ENCODE results near the gene ARID2. TPM values are rescaled to one million over a fixed set of nuclear protein-coding genes. Genes with fewer than 3 reads are reported as not detected.

The ARID2 gene
- total and polyA plus RNA-seq, 9 of the 15 experiments (the other 6 are each of a cell fraction or from before 2014, with no cell fraction given): 13.4 to 41.6 (median 29.4) TPM

GRCh38 chr12:45779936-45780335, 50.4 kb downstream of the ARID2 start (continued):
- no peak for TF ChIP-seq MTF1 (CRISPR knock-in tag; IDR thresholded peaks at IDR 0.05; ENCODE audit: borderline replicate concordance)
- no peak for TF ChIP-seq GTF3C2 (IDR thresholded peaks at IDR 0.05; ENCODE audit: borderline replicate concordance, extremely low read depth, insufficient read length)
- TF ChIP-seq NCOR1 (IDR thresholded peaks at IDR 0.05): no peak
- no peak for TF ChIP-seq KLF10 (CRISPR knock-in tag; IDR thresholded peaks at IDR 0.05)

- no TSS peak for BruUV-seq (replicated peaks)
- Histone ChIP-seq H3K4me1 (replicated peaks in 1 of 2; ENCODE audit: control insufficient read depth in 2 of 2, insufficient read depth in 2 of 2, low read length in 2 of 2) (no peaks in the 10 kb centered on the region), H3K4me3 (no peak overlapping the region), H3K79me2 (ENCODE audit: control insufficient read depth, insufficient read depth, low read length) (peaks cover 37% of the 10 kb centered on the region), H2AFZ (ENCODE audit: low read depth, low read length) (no peak overlapping the region), H4K20me1 (replicated peaks; ENCODE audit: control insufficient read depth, insufficient read depth, low read length) (no peaks in the 10 kb centered on the region), H3K27me3 (ENCODE audit: control insufficient read depth in 2 of 2, insufficient read depth in 2 of 2, low read length in 2 of 2) (no peaks in the 10 kb centered on the region), H3K27ac (ENCODE audit: extremely low read depth, low read depth, low read length) (no peak overlapping the region), H3K9me3 (replicated peaks; ENCODE audit: control insufficient read depth, insufficient read depth, low read depth, low read length) (no peaks in the 10 kb centered on the region), H3K36me3 (ENCODE audit: control insufficient read depth, insufficient read depth, low read length) (no peaks in the 10 kb centered on the region), H3K9ac (ENCODE audit: insufficient read depth in 1 of 2, low read depth in 2 of 2, low read length in 2 of 2) (no peak overlapping the region), H3K4me2 (ENCODE audit: insufficient read depth, low read length) (no peak overlapping the region), H3K9me1 (ENCODE audit: control insufficient read depth, insufficient read depth, low read length) (no peaks in the 10 kb centered on the region)
- CTCF ChIA-PET (ENCODE audit: low intra/inter-chr PET ratio): no interaction called here
- POLR2A ChIA-PET: no interaction called here
- ATAC-seq (no peak), FAIRE-seq (no peak), DNase-seq (ENCODE audit: extremely low read depth in 1 of 4, low spot score in 3 of 4) (no peak)
- in situ Hi-C loops (cut with MboI): no loop called here
- intact Hi-C loops (cut with micrococcal nuclease): no loop called here
- TF ChIP-seq USF1 (CRISPR knock-in tag; IDR thresholded peaks at IDR 0.05) (no peak), HOXB6 (CRISPR knock-in tag; IDR thresholded peaks at IDR 0.05; ENCODE audit: borderline replicate concordance) (no peak), THRAP3 (IDR thresholded peaks at IDR 0.05; ENCODE audit: borderline replicate concordance) (no peak), ZNF324 (CRISPR knock-in tag; IDR thresholded peaks at IDR 0.05) (no peak), RHOXF2B (CRISPR knock-in tag; conservative IDR thresholded peaks at IDR 0.05) (no peak), CHCHD3 (CRISPR knock-in tag; IDR thresholded peaks at IDR 0.05) (no peak), HDAC6 (IDR thresholded peaks at IDR 0.05; ENCODE audit: low read depth, low read length) (no peak), BDP1 (IDR thresholded peaks at IDR 0.05; ENCODE audit: insufficient read depth, insufficient read length) (no peak), DIDO1 (tag; IDR thresholded peaks at IDR 0.05; ENCODE audit: low read depth) (no peak), ELK1 (CRISPR knock-in tag; IDR thresholded peaks at IDR 0.05) (no peak), TFAP4 (CRISPR knock-in tag; IDR thresholded peaks at IDR 0.05; ENCODE audit: borderline replicate concordance) (no peak)
These were observed 51.6 kb downstream of the ARID2 start for GRCh38 chr12:45781080-45781479.
